ENCODE measurements around the gene ATF5.

DNA sequence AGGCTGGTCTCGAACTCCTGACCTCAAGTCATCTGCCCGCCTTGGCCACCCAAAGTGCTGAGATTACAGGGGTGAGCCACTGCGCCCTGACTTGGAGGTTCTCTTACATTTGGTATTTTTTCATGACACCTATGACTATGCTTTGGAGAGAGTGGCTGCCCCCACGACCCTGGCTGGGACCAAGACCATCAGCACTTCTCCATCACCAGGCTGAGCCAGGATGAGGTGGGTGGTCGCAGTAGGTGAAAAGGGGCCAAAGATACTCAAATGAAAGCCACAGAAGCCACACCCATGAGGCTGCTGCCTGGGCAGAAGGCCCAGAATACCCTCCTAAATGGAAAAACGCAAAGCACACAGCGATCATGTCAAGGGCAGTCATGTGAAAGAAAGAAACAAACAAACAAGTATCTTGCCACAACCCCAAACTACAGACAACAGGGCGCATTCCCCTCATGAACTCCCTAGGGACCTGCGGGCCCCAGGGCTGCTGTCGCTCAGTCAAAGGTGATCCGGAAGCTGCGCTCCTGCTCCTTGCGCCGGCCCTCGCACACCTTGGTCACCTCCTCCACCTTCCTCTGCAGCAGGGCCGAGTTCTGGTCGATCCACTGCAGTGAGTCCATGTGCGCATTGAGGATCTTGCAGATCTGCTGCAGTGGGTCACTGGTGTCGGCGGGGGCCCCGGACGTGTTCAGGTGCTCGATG lies 21.1 kb upstream of the ATF5 start:
- TF ChIP-seq ZNF670 (CRISPR knock-in tag; IDR thresholded peaks at IDR 0.05; ENCODE audit: borderline replicate concordance): no peak
- TF ChIP-seq ZNF660 (CRISPR knock-in tag; IDR thresholded peaks at IDR 0.05; ENCODE audit: borderline replicate concordance, low read depth): no peak
- TF ChIP-seq ZNF549 (CRISPR knock-in tag; IDR thresholded peaks at IDR 0.05): no peak
- no peak for TF ChIP-seq CREB1 (IDR thresholded peaks at IDR 0.05)
- no peak for TF ChIP-seq CREB1 (CRISPR knock-in tag; IDR thresholded peaks at IDR 0.05)
- no peak for TF ChIP-seq BCLAF1 (IDR thresholded peaks at IDR 0.05)
- TF ChIP-seq, protein P1, sequence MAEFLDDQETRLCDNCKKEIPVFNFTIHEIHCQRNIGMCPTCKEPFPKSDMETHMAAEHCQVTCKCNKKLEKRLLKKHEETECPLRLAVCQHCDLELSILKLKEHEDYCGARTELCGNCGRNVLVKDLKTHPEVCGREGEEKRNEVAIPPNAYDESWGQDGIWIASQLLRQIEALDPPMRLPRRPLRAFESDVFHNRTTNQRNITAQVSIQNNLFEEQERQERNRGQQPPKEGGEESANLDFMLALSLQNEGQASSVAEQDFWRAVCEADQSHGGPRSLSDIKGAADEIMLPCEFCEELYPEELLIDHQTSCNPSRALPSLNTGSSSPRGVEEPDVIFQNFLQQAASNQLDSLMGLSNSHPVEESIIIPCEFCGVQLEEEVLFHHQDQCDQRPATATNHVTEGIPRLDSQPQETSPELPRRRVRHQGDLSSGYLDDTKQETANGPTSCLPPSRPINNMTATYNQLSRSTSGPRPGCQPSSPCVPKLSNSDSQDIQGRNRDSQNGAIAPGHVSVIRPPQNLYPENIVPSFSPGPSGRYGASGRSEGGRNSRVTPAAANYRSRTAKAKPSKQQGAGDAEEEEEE (CRISPR knock-in tag; IDR thresholded peaks at IDR 0.05; ENCODE audit: borderline replicate concordance): no peak
- TF ChIP-seq ZNF337 (CRISPR knock-in tag; IDR thresholded peaks at IDR 0.05; ENCODE audit: borderline replicate concordance, low read depth): no peak
- TF ChIP-seq KDM1A (CRISPR knock-in tag; IDR thresholded peaks at IDR 0.05): no peak
- no peak for TF ChIP-seq AFF4 (CRISPR knock-in tag; IDR thresholded peaks at IDR 0.05)
